ENCODE data around the gene ABLIM1.

- TF ChIP-seq BHLHE40 (IDR thresholded peaks at IDR 0.05; ENCODE audit: low read length) = no peak
- TF ChIP-seq ZBTB1 (CRISPR knock-in tag; IDR thresholded peaks at IDR 0.05; ENCODE audit: borderline replicate concordance) = no peak
Measured at GRCh38 chr10:114618722-114619121, 39.4 kb downstream of the ABLIM1 start.

Measured in HepG2 (cell line).